Progenitor cell of endocrine pancreas (in vitro differentiated cells): ENCODE results near the gene MMGT1. TPM values are rescaled to one million over a fixed set of nuclear protein-coding genes. Genes with fewer than 3 reads are reported as not detected.

Experiments
- DNase-seq: peaks from one replicate; pipeline ENCODE4 v3.0.0; 2021; ENCODE audit warnings: low spot score; ENCODE audit not compliant: unreplicated experiment
- H3K27ac Mint-ChIP-seq: 2 replicates; pipeline ENCODE4 v1.8.0; 2021; ENCODE audit warnings: mild to moderate bottlenecking, moderate library complexity, mixed read lengths
- H3K27me3 Mint-ChIP-seq: 2 replicates; pipeline ENCODE4 v1.8.0; 2021; ENCODE audit warnings: mixed read lengths
- H3K36me3 Mint-ChIP-seq: 2 replicates; pipeline ENCODE4 v1.8.0; 2022; ENCODE audit warnings: mixed read lengths; ENCODE audit not compliant: insufficient read depth
- H3K4me1 Mint-ChIP-seq: 2 replicates; pipeline ENCODE4 v1.8.0; 2021; ENCODE audit warnings: low read depth, mixed read lengths
- H3K4me3 Mint-ChIP-seq: 2 replicates; pipeline ENCODE4 v1.8.0; 2021; ENCODE audit warnings: low read depth, mild to moderate bottlenecking, moderate library complexity, mixed read lengths
- H3K9me3 Mint-ChIP-seq: 2 replicates; pipeline ENCODE4 v1.8.0; 2021; ENCODE audit warnings: low read depth, mixed read lengths
- CTCF ChIP-seq: fragments of 200-600 bp; sonication (generic); IDR thresholded peaks from one replicate; pipeline ENCODE4 v1.5.0; 2021; ENCODE audit warnings: antibody characterized with exemption, mild to moderate bottlenecking; ENCODE audit not compliant: unreplicated experiment
- total RNA-seq: library from RNA; stranded (reverse); gene quantifications from 2 replicates; pipeline ENCODE4 v1.2.1, GENCODE V29; 2021

MMGT1 gene
- total RNA-seq, 1 donor from 2014 or later: 17.7 TPM

GRCh38 chrX:135975421-135975820 lies 1.6 kb upstream of the MMGT1 start:
- Mint-ChIP-seq H3K27ac (no peak overlapping the region), H3K4me3 (no peak overlapping the region), H3K27me3 (no peaks in the 10 kb centered on the region), H3K4me1 (peaks cover 9% of the 10 kb centered on the region), H3K36me3 (peaks cover 1% of the 10 kb centered on the region), H3K9me3 (peaks cover 12% of the 10 kb centered on the region)
- no peak for DNase-seq
- TF ChIP-seq CTCF: no peak

GRCh38 chrX:135974279-135974856 lies 580 bp upstream of the MMGT1 start:
- H3K27me3 Mint-ChIP-seq: no peaks in the 10 kb centered on the region
- peaks cover 1% of the 10 kb centered on the region for H3K36me3 Mint-ChIP-seq
- peak; percentile 32 for DNase-seq
- peaks cover 9% of the 10 kb centered on the region for H3K4me1 Mint-ChIP-seq
- no peak for TF ChIP-seq CTCF
- H3K4me3 Mint-ChIP-seq: peak overlapping the region; percentile 65
- peaks cover 9% of the 10 kb centered on the region for H3K9me3 Mint-ChIP-seq
- no peak overlapping the region for H3K27ac Mint-ChIP-seq

- Mint-ChIP-seq H3K4me3 (peak overlapping the region; percentile 98), H3K9me3 (peaks cover 2% of the 10 kb centered on the region), H3K27ac (peak overlapping the region; percentile 99), H3K36me3 (no peaks in the 10 kb centered on the region), H3K4me1 (peaks cover 9% of the 10 kb centered on the region), H3K27me3 (no peaks in the 10 kb centered on the region)
- no peak for DNase-seq
- no peak for TF ChIP-seq CTCF
These were observed 702 bp downstream of the MMGT1 start for GRCh38 chrX:135973025-135973547.

GRCh38 chrX:135951291-135951690 lies 22.5 kb downstream of the MMGT1 start:
- Mint-ChIP-seq H3K27ac (no peak overlapping the region), H3K27me3 (no peaks in the 10 kb centered on the region), H3K9me3 (peaks cover 19% of the 10 kb centered on the region), H3K4me1 (no peaks in the 10 kb centered on the region), H3K36me3 (no peaks in the 10 kb centered on the region), H3K4me3 (no peak overlapping the region)
- no peak for DNase-seq
- TF ChIP-seq CTCF: no peak

- no peaks in the 10 kb centered on the region for H3K27me3 Mint-ChIP-seq
- TF ChIP-seq CTCF: no peak
- peaks cover 4% of the 10 kb centered on the region for H3K36me3 Mint-ChIP-seq
- no peak overlapping the region for H3K27ac Mint-ChIP-seq
- DNase-seq: no peak
- H3K4me3 Mint-ChIP-seq: no peak overlapping the region
- H3K9me3 Mint-ChIP-seq: peaks cover 26% of the 10 kb centered on the region
- H3K4me1 Mint-ChIP-seq: no peaks in the 10 kb centered on the region
These were observed 29.3 kb downstream of the MMGT1 start for GRCh38 chrX:135944486-135944885.
